ENCODE data around the gene PUSL1.

- TF ChIP-seq CTCF (IDR thresholded peaks at IDR 0.05; ENCODE audit: low read depth, low read length, poor library complexity, severe bottlenecking), result no peak
- TF ChIP-seq EZH2phosphoT487 (IDR thresholded peaks at IDR 0.05; ENCODE audit: borderline replicate concordance, low read length), result no peak
Measured at GRCh38 chr1:1262758-1263157, 45.6 kb upstream of the PUSL1 start.

All from DOHH2 (cell line).